ENCODE data around the gene TMEM95. TPM values are rescaled to one million over a fixed set of nuclear protein-coding genes. Genes with fewer than 3 reads are reported as not detected.

TMEM95 gene
- total and polyA plus RNA-seq, 2 of the 8 experiments (the other 6 are each of a cell fraction or from before 2014, with no cell fraction given) = not detected

DNA sequence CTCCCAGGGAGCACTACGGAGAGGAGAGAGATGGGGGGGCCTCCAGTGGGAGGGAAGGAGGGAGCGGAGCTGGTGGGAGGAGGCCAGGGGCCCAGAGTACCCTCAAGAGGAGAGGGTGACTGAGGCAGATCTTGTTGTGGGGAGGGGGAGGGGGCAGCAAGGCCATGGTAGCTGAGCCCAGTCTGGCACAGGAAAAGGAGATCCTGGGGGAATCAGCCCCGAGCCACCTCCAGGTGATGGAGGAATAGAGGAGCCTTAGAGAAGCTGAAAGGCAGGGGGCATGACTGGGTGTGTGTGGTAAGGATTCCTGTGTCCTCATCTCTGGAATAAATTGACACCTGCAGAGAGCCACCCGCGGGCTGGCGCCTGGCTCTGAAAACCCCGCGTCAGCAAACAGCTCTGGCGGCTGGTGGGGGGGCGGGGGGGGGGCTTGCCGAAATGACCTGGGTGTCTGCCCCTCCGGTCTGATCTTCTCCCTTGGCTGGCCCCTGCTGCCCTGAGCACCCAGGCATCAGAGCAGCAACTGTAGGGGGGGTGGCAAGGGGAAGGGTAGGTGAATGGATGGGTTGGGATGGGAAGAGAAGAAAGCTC, 51.4 kb downstream of the TMEM95 start:
- POLR2A ChIA-PET (ENCODE audit: partially characterized antibody) = interaction anchor here (0.7 to 8.2 kb wide), 19 partner anchors 10 to 152 kb away, joined by 3 to 66 read pairs (median 4); partner anchors contain the start of genes ACAP1, CHRNB1, FGF11 and PLSCR3
- H3K27ac ChIP-seq (ENCODE audit: low read depth, low read length) = no peak overlapping the region
- 12% methylated on average over 3 of the region's 12 CpGs; no CpG with 5 or more reads in 1 of the 2 experiments for WGBS, 2 experiments (ENCODE audit: extremely low coverage in 1 of 2, insufficient coverage in 1 of 2, insufficient read length in 1 of 2, insufficient replicate concordance in 2 of 2, low coverage in 1 of 2, low lambda C conversion rate in 2 of 2, missing lambda C conversion rate in 1 of 2)

More for the DNA sequence above, 51.4 kb downstream of the TMEM95 start:
- Histone ChIP-seq H2AK5ac (ENCODE audit: low read depth, low read length) (no peak overlapping the region), H3K79me2 (ENCODE audit: control insufficient read depth in 1 of 2, insufficient read depth in 2 of 2, low read length in 2 of 2) (peaks cover 0 to 8% of the 10 kb centered on the region in 2 experiments; a peak in 1 of 4 replicates), H3K36me3 (ENCODE audit: control insufficient read depth in 2 of 4, insufficient read depth in 4 of 4, low read length in 3 of 4) (peaks cover 2 to 19% (median 17%) of the 10 kb centered on the region in 4 experiments; a peak in 5 of 8 replicates), H3K9ac (replicated peaks in 1 of 4; ENCODE audit: extremely low read depth in 1 of 4, low read depth in 3 of 4, low read length in 3 of 4) (no peak overlapping the region), H2BK120ac (replicated peaks; ENCODE audit: low read depth, low read length) (no peak overlapping the region), H3K14ac (ENCODE audit: insufficient read length) (no peak overlapping the region), H3K4me3 (ENCODE audit: extremely low read depth in 1 of 4, insufficient read depth in 2 of 4, low read depth in 3 of 4, low read length in 4 of 4) (peak overlapping the region; percentile 72 to 94 (median 81); a peak in 7 of 8 replicates), H3K23me2 (ENCODE audit: low read depth, low read length) (peaks cover 17% of the 10 kb centered on the region; the same call in 1 of the 2 replicates), H4K5ac (ENCODE audit: insufficient read length, low read depth, low read length) (no peak overlapping the region), H2BK15ac (ENCODE audit: low read length) (no peak overlapping the region), H4K91ac (replicated peaks; ENCODE audit: insufficient read length, low read length) (no peak overlapping the region), H3K23ac (ENCODE audit: insufficient read length) (no peak overlapping the region), H3K4ac (replicated peaks; ENCODE audit: insufficient read length, low read depth, low read length) (no peak overlapping the region), H2AFZ (ENCODE audit: low read length) (no peak overlapping the region), H4K8ac (ENCODE audit: extremely low read depth, insufficient read depth, low read length) (no peak overlapping the region), H3K18ac (ENCODE audit: extremely low read depth, low read length) (no peak overlapping the region), H2BK5ac (ENCODE audit: low read depth, low read length) (no peak overlapping the region), H3K27me3 (replicated peaks in 1 of 4; ENCODE audit: control insufficient read depth in 3 of 4, extremely low read depth in 1 of 4, insufficient read depth in 3 of 4, low read length in 3 of 4) (no peaks in the 10 kb centered on the region; a peak in 1 of 7 replicates), H3K9me3 (ENCODE audit: insufficient read depth in 2 of 2, low read depth in 1 of 2, low read length in 1 of 2) (no peaks in the 10 kb centered on the region), H2BK20ac (ENCODE audit: low read length) (no peak overlapping the region), H3K4me2 (ENCODE audit: insufficient read depth in 1 of 2, low read depth in 2 of 2, low read length in 2 of 2) (peak overlapping the region; percentile 90 to 97), H2BK12ac (ENCODE audit: low read depth, low read length) (no peak overlapping the region), H3K4me1 (replicated peaks in 1 of 4; ENCODE audit: control insufficient read depth in 3 of 4, insufficient read depth in 4 of 4, low read length in 3 of 4) (peaks cover 0 to 18% (median 12%) of the 10 kb centered on the region in 4 experiments; a peak in 5 of 7 replicates), H4K20me1 (replicated peaks in 1 of 2; ENCODE audit: control insufficient read depth in 1 of 2, insufficient read depth in 2 of 2, low read length in 2 of 2) (peaks cover 0 to 22% of the 10 kb centered on the region in 2 experiments), H3K79me1 (ENCODE audit: low read depth, low read length) (peaks cover 7% of the 10 kb centered on the region), H3K56ac (replicated peaks; ENCODE audit: insufficient read length, low read depth, low read length) (no peak overlapping the region)
- CTCF ChIA-PET (ENCODE audit: partially characterized antibody) = interaction anchor here (1.0 to 2.9 kb wide), 7 partner anchors 15 to 155 kb away, joined by 3 to 15 read pairs (median 4); partner anchors contain the start of gene SPEM1
- FAIRE-seq = no peak
- TF ChIP-seq MAX (IDR thresholded peaks at IDR 0.05) (no peak), RBBP5 (IDR thresholded peaks at IDR 0.05; ENCODE audit: borderline replicate concordance, low read depth, low read length) (0 out of 2 replicates have a peak, but pooled peaks have one; percentile 20)
- DNase-seq (ENCODE audit: low read depth in 1 of 2, low spot score in 2 of 2) = no peak

All from H1 (cell line).